Stimulated activated CD4-positive, alpha-beta T cell treated with anti-CD3 and anti-CD28 coated beads, TNF-alpha, amount 100 ng/mL, for 1 hour (primary cell): Measurements from ENCODE around the gene GCLC.
A peak's percentile ranks its signal among the peaks of the same experiment; 100 is the strongest.
"Not testable (repeated sequence)": the region's sequence is repeated elsewhere in the genome, so short reads cannot be mapped to it uniquely, and the experiment has no call there.

Source experiments
- DNase-seq, 3 donors: peaks; one replicate each; pipeline ENCODE4 v3.0.0-alpha.2; 2020; ENCODE audit warnings: low read depth in 3 of 3, low spot score in 1 of 3

Gene GCLC

DNA sequence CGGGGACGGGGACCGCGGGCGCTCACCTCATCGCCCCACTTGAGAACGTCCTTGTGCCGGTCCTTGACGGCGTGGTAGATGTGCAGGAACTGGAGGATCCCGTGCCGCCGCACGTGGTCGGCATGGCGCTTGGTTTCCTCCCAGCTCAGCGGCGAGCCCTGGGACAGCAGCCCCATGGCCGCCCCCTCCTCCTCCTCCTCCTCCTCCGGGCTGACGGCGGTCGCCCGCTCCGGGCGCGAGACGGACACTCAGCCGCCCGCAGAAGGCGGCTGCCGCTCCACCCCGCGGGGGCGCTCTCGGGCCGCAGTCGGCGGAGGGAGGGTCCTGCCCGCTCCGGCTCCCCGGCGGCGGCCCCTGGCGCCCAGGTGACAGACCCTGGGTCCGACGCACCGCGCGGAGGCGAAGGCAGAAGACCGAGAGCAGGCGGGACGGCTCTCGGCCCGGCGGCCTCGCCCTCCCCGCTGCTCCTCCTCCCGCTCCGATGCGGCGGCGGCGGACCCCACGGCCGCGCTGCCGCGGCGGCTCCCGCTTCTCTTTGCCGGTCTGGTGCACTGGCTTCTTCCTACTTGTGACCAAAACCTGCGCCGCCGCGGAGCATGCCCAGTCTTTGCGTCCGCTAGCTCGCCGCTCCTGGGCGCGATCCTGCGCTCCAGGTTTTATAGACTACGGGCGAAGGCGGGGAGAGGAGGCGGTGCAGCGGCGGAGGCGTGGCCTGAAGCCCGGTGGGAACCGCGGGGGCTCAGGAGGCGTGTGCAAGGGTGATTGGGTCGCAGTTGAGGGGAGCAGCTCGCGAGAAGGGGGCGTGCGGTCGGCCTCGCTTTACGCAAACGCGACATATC, at the start of gene GCLC:
Gene GCLC, minus strand, starts transcription at position 632 of the 839 bp plus-strand sequence. Its CDS starts 456 bp downstream, at position 176.
- DNase-seq, result peak; percentile 60 to 80 (median 75)

DNA sequence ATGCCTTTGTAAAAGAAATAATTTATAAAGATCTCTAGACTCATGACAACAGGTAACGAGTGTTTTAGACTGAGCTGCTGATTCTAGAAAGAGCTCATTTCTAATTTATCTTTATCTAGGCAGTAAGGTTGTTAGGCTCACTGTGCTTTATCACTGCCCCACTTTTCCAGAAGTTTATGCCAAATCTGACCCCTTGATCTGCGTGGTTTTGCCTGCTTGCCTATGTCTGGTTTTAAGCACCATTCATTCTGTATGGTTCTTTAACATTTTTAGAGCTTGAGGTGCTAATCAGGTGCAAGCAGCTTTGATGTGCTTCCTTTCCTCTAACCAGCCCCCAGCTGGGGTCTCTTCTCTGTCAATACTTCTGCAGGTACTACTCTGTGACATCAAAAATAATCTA, 49.7 kb upstream of the GCLC start:
- DNase-seq, result no peak

DNA sequence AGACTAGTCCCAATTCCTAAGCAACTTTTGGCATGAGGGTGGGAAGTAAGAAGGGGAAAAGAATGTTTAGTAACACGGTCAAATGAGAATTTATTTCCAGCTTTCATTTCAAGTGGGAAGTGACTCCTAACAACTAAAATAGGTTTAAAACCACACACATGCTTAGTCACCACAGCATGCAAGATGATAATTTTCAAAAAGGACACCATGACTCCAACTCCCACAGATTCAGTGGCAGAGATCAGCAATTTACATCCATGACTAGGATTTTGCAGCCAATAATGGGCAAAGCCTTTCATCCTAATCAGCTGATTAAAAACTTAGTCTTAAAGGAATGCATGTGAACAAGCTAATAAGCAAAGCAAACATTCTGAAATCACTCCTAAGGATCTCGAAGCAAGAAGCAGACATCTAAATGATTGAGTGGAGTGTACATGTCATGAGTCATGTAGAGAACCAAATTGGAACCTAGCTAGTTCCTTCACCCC, 48.1 kb upstream of the GCLC start:
- DNase-seq, result no peak

DNA sequence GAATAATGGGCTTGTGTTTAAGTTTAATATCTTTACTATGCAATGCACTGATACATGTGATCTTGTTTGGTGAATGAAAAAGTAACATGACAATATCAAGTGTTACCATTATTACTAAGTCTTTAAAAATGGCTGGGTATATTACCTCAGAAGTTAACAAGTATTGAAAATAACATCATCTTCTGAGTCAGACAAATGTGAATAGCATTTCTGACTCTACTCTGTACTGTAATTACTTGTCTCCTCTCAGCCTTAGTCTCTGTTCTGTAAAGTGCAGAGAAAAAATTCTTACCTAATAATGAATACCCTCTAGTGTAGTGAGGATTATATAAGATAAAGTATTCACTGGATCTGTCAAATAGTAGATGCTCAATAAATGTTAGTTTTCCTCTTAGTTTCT, 47.0 kb upstream of the GCLC start:
- no peak for DNase-seq

DNA sequence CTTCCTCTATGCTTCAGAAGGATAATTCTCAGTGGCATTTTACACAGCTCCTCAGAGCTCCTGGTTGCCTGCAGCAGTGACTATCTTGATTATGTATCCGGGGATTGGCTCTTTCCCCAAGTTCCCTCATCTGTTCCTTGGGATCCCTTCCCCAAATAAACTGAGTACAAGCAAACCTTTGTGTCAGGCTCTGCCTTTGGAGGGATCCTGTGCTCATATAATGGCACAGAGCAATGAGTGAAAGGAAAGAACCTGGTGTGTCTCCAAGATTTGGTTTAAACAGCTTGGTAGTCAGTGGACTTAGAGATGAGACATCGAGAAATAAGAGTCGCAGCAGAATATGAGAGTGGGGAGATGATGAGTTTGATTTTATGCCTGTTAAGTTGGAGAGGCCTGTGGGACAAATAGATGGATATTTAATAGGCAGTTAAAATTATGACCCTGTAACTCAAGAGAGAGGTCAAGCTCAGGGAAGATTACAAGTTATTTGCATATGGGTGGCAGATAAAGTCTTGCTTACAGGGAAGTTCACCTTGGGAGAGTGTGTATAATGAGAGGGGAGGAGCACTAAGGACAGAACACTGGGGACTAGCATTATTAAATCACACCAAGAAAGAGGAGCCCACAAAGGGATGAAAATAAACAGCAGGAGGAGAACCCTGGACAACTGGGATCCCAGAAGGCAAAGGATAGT, 44.1 kb upstream of the GCLC start:
- no peak for DNase-seq

DNA sequence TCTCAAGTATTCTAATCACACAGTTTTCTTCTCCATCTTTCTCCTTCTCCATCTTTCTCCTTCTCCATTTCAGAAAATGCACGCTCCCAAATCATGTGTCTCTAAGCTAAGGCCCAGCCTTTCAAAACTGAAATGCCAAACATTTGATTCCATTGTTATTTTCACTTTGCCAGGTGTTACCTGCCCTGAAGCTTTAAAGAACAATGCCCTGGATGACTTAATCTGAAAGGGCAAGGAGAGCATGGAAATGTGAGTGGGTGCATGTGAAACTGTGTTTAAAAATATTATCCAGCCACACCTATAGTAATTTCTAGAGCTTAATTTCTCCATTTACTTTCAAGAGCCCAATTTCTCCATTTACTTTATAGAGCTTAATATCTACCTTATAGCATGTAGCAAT, 42.4 kb upstream of the GCLC start:
- DNase-seq, result no peak

DNA sequence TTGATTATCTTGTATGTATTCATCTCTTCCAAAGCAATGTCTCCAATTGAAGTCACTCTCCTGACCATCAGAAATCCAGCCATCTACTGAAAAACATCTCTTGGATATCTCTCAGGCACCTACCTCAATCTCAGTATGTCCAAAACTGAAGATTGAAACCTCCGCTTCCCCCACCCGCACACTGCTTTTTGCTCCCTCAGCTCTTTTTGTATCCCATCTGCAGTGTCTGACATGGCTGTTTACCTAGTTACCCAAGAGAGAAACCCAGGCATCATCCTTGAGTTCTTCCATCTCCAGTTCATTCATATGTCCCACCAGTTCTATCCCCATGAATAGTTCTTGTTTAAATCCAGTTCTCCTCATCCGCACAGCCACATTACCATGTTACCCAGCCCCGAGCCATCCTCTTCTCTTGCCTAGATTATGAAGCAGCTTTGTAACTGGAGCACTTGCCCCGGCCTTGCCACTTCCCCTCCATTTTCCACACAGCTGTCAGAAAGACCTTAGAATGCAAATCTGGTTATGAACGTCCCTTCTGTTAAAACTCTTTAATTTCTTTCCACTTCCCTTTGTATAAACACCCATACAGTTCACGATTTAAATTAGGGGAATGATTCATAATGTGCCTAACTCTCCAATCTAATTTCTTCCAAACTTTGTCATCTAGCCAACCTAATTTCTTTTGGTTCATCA, 40.5 kb upstream of the GCLC start:
- DNase-seq, result no peak

DNA sequence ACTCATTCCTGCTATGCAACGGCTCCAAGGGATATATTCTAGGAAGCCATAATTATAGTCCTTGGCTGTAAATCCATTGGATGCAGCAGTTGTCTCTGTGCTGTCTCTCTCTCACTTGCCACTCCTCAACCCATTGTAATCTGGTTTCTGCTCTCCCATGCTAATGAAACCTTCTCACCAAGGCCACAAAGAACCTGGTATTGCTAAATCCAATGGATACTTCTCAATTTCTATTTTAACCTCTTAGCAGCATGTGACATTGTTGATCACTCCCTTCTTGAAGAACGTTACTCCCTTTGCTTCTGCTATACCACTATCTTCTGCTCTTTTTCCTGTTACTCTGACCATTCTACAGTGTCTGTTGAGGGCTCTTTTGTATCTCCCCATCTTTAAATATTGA, 39.8 kb upstream of the GCLC start:
- DNase-seq, result no peak

DNA sequence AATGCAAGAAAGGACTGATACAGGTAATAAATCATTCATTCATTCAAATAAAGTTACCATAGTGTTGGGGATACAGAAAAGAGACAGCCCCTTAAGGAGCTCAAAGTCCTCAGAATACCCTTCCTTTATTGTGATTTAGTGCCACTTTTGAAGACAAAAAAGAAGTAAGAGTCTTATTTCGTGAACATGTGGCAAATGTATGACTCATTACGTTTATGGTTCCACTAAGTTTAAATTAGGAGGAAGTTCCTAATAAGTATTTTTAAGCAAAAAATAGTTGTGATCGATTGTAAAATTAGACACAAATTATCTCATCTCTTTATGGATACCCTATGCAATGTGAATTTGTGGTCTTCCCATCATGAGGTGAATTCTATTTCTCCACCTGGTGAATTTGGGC, 38.5 kb upstream of the GCLC start:
- DNase-seq, result no peak

DNA sequence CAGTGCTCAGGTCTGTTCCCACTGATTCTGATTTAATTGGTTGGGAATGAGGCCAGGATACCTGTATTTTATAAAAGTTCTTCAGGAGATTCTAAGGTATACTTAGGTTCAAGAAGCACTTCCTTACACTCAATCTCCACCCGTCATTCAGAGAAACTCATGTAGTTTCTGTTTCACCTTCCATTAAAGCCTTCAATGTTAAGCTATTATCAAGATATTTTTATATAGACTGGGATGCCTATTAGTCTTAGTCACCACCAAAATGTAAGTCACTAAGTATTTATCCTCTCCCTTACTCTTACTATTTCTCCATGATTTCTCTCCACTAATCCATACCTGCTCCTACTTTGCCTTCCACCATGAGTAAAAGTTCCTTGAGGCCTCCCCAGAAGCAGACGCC, 38.1 kb upstream of the GCLC start:
- no peak for DNase-seq

DNA sequence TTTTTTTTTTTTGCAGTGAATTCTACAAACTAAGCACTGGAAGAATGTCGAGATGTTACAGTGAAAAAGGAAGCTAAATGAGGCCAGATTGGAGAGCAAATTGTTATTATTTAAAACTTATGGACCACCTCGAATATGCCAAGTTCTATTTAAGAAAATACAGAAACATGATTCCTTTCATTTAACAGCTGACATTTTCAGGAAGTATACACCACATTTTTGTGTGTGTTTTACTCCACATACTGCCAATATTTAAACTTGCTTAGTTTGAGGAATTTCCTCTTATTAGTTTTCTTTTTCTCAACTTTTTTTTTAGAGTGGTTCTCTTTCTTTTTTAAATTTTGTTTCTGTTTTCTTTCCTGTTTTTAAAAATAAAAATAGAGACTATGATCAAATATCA, 37.0 kb upstream of the GCLC start:
- no peak for DNase-seq

DNA sequence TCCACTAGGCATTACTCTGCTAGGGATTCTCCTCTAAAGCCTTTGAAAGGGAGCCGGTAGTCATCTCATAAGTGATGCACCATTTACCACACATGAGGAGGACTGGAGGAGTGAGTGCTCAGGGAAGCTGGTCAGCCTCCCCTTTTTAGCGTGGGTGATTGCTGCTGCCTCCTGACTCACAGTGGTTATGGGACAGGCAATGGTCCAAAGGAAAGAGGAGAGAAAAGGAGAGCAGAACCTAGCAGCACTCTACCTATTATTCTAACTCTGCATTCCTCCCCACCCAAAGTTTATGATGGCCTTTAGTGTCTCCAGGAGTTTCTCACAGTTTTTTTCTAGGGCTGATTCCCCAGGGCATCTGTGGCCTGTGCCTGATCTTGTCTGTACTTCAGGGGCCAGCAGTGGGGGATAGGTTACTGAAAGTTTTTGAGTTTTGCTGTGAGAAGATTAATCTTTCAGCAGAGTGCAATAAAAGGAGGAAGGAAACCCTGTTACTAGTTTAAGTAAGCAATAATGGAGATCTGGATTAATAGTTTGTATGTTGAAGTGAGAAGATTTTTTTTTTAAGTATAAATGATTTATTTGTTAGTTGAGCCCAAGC, 36.4 kb upstream of the GCLC start:
- DNase-seq, result no peak

DNA sequence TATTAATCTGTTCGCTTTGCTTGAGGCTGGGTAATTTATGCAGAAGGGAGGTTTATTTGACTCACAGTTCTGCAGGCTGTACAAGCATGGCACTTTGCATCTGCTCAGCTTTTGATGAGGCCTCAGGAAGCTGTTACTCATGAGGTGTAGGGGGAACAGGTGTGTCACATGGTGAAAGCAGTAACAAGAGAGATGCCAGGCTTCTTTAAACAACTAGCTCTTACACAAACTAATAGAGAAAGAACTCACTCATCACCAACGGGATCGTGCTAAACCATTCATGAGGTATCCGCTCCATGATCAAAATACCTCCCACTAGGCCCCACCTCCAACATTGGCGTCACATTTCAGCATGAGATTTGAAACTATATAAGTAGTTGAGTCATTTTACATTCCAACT, 34.4 kb upstream of the GCLC start:
- no peak for DNase-seq

DNA sequence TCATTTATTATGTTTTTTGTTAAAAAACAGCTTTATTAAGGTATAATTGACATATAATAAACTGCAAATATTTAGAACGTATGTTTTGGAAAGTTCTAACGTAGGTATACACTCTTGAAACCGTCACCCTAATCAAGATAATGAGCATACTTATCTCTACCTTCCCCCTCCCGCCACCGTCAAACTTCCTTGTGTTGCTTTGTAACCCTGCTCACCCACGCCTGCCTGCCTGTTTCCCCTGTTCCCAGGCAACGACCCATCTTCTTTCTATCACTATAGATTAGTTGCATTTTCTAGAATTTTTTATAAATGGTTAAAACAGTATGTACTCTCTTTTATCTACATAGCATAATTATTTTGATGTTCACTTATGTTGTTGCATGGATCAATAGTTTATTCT, 33.5 kb upstream of the GCLC start:
- DNase-seq, result no peak

DNA sequence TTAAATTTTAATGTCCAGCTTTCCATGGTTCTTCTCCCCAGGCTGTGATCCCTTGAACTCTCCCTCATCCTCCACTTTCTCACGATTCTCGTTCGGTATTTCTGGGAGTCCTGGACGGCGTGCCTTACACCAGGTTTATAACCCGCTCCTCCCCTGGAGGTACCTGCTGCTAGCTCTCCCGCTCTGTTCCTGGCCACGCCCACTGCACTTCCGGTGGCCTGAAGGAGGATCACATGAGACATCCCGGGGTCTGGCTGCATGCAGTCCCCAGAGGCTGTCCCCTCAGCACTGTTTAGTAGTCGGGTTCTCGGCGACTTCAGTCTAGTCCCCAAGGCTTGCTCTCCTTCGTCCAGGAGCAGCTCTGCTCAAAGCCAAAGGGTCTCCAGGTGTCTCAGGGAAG, 28.4 kb upstream of the GCLC start:
- DNase-seq, result no peak

DNA sequence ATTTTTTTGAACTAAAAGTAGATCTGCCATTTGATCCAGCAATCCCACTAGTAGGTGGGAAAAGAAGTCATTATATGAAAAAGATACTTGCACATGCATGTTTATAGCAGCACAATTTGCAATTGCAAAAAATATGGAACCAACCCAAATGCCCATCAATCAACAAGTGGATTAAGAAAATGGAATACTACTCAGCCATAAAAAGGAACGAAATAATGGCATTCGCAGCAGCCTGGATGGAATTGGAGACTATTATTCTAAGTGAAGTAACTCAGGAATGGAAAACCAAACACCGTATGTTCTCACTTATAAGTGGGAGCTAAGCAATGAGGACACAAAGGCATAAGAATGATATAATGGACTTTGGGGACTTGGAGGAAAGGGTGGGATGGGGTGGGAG, 27.5 kb upstream of the GCLC start:
- DNase-seq, result not testable (repeated sequence)

DNA sequence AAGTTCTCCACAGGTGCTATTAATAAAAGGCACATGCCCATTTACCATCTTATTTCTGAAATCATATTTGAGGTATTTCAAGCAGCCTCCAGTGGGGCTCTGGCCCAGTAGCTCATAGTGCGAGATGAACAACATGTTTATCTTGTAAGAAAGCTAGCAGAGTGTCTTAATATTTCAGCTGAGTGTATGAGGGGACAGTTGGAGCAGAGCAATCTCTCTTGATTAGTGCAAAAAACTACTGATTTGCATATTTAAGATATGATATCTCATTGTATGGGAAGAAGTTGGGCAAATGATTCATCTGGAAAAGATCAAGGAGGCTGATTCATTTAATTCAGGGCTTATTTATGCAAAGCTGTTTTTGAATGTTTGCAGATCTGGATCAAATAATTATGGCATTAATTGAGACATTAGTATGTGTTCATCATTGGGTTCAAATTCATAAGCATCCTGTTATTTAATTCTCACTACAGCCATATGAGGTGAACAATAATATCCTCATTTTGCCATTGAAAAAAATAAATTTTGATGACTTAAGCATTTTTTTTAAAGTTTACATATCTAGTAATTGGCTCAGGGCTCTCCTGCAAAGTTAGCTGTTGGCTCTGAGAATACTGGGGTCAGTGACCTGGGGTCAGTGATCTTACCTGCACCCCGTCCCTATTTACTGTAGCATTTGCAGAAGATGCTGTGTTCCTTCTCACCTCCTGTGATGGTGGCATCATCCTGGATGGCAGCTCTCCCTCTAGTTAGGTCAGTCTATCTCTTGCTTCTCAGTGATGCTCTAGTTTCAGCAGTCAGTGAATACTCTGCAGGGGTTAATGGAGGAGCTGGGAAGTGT, 24.1 kb upstream of the GCLC start:
- no peak for DNase-seq

DNA sequence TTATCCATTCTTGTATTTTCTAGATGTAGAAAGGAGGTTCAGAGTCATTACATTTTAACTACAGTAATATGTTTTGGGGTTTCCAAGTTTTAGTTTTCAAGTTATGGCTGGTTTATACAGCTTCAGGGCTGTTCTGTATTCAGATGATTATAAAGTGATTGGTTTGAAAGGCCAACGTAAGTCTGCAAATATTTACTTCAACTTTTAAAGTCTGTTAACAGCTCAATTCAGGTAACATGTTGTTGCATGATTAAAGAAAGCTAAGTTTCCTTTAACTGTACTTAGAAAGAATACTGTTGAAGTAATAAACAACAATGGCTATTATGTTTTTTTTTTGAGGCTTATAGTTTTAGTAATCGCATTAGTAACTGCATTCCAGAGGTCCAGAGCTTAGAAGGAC, 22.8 kb upstream of the GCLC start:
- DNase-seq, result no peak

DNA sequence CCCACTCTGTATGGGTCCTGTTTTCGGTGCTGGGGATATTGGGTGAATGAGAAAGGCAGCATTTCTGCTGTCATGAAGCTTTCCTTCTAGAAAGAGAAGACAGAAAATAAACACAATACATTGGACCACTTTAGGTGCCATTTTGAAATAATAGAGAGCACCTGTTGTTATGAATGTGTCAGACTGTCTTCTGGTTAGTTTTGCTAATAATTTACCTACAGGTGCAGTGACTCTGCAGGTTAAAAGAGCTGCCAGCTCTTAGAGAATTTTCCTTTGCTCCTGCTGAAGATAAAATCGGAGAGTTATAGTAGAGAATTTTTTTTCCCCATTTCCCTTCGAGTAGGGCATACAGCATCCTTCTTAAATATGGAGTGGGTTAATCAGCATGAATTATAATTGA, 21.9 kb upstream of the GCLC start:
- no peak for DNase-seq

DNA sequence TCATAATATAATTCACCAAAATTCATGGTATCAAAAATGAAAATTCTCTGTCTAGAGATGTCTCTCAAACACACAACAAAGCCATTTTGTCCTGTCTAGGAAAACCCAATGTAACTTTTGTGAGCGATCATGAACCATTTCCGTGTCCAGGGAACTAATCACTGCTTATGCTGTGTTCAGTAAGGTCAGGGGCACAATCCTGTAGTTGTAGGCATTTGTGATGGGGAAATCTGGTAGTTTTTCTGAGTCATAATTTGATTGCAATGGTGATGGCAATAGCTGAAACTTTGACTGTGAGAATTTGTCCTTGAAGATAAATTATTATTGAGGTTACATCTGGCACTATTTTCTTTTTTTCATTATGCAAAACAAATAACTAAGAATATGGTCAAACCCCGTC, 21.0 kb upstream of the GCLC start:
- DNase-seq, result no peak
